ENCODE results near the gene MCTP2.

- TF ChIP-seq POLR2AphosphoS5 (IDR thresholded peaks at IDR 0.05) (no peak), CTCF (IDR thresholded peaks at IDR 0.05) (no peak), POLR2A (IDR thresholded peaks at IDR 0.05) (no peak)
Observed at GRCh38 chr15:94387849-94388441, 156.6 kb downstream of the MCTP2 start.
